B cell (primary cell): ENCODE data around the gene NT5DC3. TPM values are rescaled to one million over a fixed set of nuclear protein-coding genes. Genes with fewer than 3 reads are reported as not detected.

Experiments used
- ATAC-seq: fragments of 200-7000 bp; cut with Tn5 transposase; one replicate; pipeline ENCODE4 v1.10.0; 2021; ENCODE audit warnings: low read depth, mild to moderate bottlenecking, moderate number of reproducible peaks, moderate library complexity
- CTCF ChIA-PET: fragments of 350-600 bp; sonication (Branson Sonifier 250); formaldehyde crosslinking; loops from one replicate; lab custom pipeline; 2021; ENCODE audit warnings: antibody characterized with exemption, inconsistent platforms; lab: Charles Lee
- POLR2A ChIA-PET: fragments of 350-600 bp; sonication (Branson Sonifier 250); formaldehyde crosslinking; loops from one replicate; lab custom pipeline; 2021; ENCODE audit warnings: antibody characterized with exemption; lab: Charles Lee
- DNase-seq: peaks from one replicate; pipeline ENCODE4 v3.0.0; 2013
- H2AFZ ChIP-seq: 2 replicates; pipeline ENCODE4 v1.6.1; 2012; ENCODE audit warnings: mild to moderate bottlenecking, low read depth, low read length; ENCODE audit not compliant: insufficient read depth, poor library complexity, severe bottlenecking
- H3K27ac ChIP-seq, 2 donors: 1 replicate in 1 of 2; 2 replicates in 1 of 2; pipeline ENCODE4 v1.5.1; 2012 to 2013; ENCODE audit warnings: low read length in 2 of 2, mild to moderate bottlenecking in 2 of 2, moderate library complexity in 1 of 2
- H3K27me3 ChIP-seq, 4 experiments: fragments of 200-600 bp in 1 of 4; sonication (generic) in 1 of 4; replicated peaks in 1 of 4; 1 replicate in 2 of 4; 2 replicates in 2 of 4; pipeline versions ENCODE4 v1.6.1 to v1.7.0; 2013 to 2016; ENCODE audit warnings: low read length in 3 of 4, mild to moderate bottlenecking in 2 of 4, mixed read lengths in 1 of 4, moderate library complexity in 1 of 4; ENCODE audit not compliant: insufficient read depth in 4 of 4, control insufficient read depth in 3 of 4; ENCODE audit errors: control extremely low read depth in 1 of 4
- H3K36me3 ChIP-seq, 2 experiments: replicated peaks in 1 of 2; 1 replicate in 1 of 2; 2 replicates in 1 of 2; pipeline versions ENCODE4 v1.6.1 to v1.7.1; 2013; ENCODE audit warnings: low read length in 1 of 2; ENCODE audit not compliant: insufficient read depth in 2 of 2, control insufficient read depth in 1 of 2; ENCODE audit errors: control extremely low read depth in 1 of 2, extremely low read depth in 1 of 2
- H3K4me1 ChIP-seq, 2 donors: fragments of 200-600 bp in 1 of 2; sonication (generic) in 1 of 2; 1 replicate in 1 of 2; 2 replicates in 1 of 2; pipeline versions ENCODE4 v1.5.1 to v1.6.1; 2013 to 2017; ENCODE audit warnings: low read length in 2 of 2; ENCODE audit not compliant: control insufficient read depth in 2 of 2, insufficient read depth in 2 of 2
- H3K4me2 ChIP-seq: replicated peaks from 2 replicates; pipeline ENCODE3; 2012; ENCODE audit warnings: mild to moderate bottlenecking, low read depth, low read length; ENCODE audit not compliant: poor library complexity, severe bottlenecking
- H3K4me3 ChIP-seq, 5 experiments: fragments of 200-600 bp in 1 of 5; sonication (generic) in 1 of 5; 1 replicate in 3 of 5; 2 replicates in 2 of 5; pipeline versions ENCODE4 v1.5.1 to v1.7.0; 2011 to 2016; ENCODE audit warnings: low read length in 4 of 5, mild to moderate bottlenecking in 4 of 5, low read depth in 2 of 5, control low read depth in 1 of 5, moderate library complexity in 1 of 5; ENCODE audit not compliant: insufficient read depth in 1 of 5; ENCODE audit errors: control extremely low read depth in 1 of 5, extremely low read depth in 1 of 5
- H3K79me2 ChIP-seq: fragments of 200-600 bp; sonication (generic); one replicate; pipeline ENCODE4 v1.6.0; 2016; ENCODE audit warnings: low read length; ENCODE audit not compliant: control insufficient read depth, insufficient read depth
- H3K9ac ChIP-seq: fragments of 200-600 bp; sonication (generic); 2 replicates; pipeline ENCODE4 v1.6.1; 2017; ENCODE audit warnings: mild to moderate bottlenecking, low read length, moderate library complexity
- H3K9me3 ChIP-seq, 3 donors: one replicate each; pipeline versions ENCODE4 v1.6.1 to v1.7.1; 2013; ENCODE audit warnings: low read length in 2 of 3; ENCODE audit not compliant: control insufficient read depth in 2 of 3, insufficient read depth in 1 of 3; ENCODE audit errors: control extremely low read depth in 1 of 3
- H4K20me1 ChIP-seq: 2 replicates; pipeline ENCODE4 v1.6.0; 2012; ENCODE audit warnings: mild to moderate bottlenecking, low read length; ENCODE audit not compliant: insufficient read depth, control insufficient read depth, poor library complexity, severe bottlenecking
- H3K27ac Mint-ChIP-seq: one replicate; pipeline ENCODE4 v1.8.0; 2021; ENCODE audit warnings: mixed read lengths
- H3K27me3 Mint-ChIP-seq: one replicate; pipeline ENCODE4 v1.8.0; 2021; ENCODE audit warnings: mixed read lengths
- H3K4me1 Mint-ChIP-seq: one replicate; pipeline ENCODE4 v1.8.0; 2021; ENCODE audit warnings: mixed read lengths
- H3K4me3 Mint-ChIP-seq: one replicate; pipeline ENCODE4 v1.8.0; 2021; ENCODE audit warnings: mixed read lengths
- H3K9me3 Mint-ChIP-seq: one replicate; pipeline ENCODE4 v1.8.0; 2022; ENCODE audit warnings: mixed read lengths; ENCODE audit not compliant: insufficient read depth
- EZH2 ChIP-seq: IDR thresholded peaks from 2 replicates; pipeline ENCODE4 v1.6.1; 2012; ENCODE audit warnings: borderline replicate concordance, low read depth, mild to moderate bottlenecking, moderate library complexity, low read length; ENCODE audit not compliant: insufficient read depth, poor library complexity, severe bottlenecking
- WGBS: methylation state at CpG from one replicate; pipeline ENCODE4 v1.1.5; 2013; ENCODE audit warnings: missing lambda C conversion rate; ENCODE audit not compliant: insufficient coverage; 5-methylcytosine and 5-hydroxymethylcytosine counted together
- intact Hi-C: fragments of 100-400 bp; cut with micrococcal nuclease; formaldehyde crosslinking; loops from one replicate; pipeline ENCODE4 v1.10.0; 2022
- polyA minus RNA-seq: library from RNA; depleted of rRNA, polyadenylated mRNA; stranded (reverse); fragments of >200 nt; gene quantifications from 2 replicates; pipeline ENCODE4 v1.2.3, GENCODE V29; 2012
- polyA plus RNA-seq: library from polyadenylated mRNA; depleted of rRNA; stranded (reverse); fragments of >200 nt; gene quantifications from 2 replicates; pipeline ENCODE4 v1.2.3, GENCODE V29; 2012
- total RNA-seq, 2 donors: library from RNA; stranded (reverse); fragments of 120-200 nt in 1 of 2; gene quantifications; 1 replicate in 1 of 2; 2 replicates in 1 of 2; pipeline versions ENCODE4 v1.2.3 to v1.2.4, GENCODE V29; 2013 to 2022
- TF ChIP-seq, protein P1 (sequence below): fragments of 200-600 bp; IDR thresholded peaks from one replicate; pipeline ENCODE4 v1.8.0; 2022; ENCODE audit warnings: antibody characterized with exemption, mild to moderate bottlenecking

Gene NT5DC3
- total RNA-seq (10.6 and 14.7 TPM in 2 replicates), polyA plus RNA-seq (3.1 and 4.4 TPM in 2 replicates), polyA minus RNA-seq (3.2 and 4.8 TPM in 2 replicates)
- total RNA-seq (2013): 4.5 TPM

DNA sequence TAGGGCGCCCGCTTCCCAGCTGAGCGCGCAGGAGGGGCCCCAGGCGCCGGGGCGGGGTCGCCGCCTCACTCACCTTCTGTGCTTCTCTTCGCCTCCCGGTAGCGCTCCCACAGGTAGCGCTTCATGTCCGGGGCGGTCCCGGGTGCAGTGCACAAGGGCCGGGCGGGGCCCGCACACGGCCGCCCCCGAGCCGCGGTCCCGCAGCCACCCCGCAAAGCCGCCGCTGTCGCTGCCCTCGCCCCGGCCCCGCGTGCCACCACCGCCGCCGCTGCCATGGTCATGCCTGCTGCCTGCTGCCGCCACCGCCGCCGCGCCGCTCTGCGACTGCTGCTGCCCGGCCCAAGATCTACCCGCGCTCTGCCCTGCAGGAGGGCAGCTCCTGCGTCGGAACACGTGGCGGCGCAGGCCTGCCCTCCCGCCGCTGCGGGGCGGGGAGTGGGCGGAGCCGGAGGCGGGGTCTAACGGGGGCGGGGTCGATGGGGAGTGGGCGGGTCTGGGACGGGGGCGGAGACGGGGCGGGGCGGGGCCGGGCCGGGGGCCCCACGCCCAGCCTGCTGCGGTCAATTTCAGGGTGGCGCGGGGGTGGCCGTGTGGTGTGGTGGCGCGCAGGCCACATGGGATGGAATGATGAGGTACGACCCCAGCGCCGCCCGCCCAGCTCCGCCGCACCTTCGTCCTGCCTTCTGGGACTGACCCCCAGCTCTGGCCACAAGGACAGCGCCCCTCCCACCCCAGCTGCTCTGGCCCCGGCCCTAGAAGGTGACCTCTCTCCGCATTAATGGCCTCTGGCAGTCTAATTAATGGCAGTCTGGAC lies at the start of gene NT5DC3:
Gene NT5DC3 (minus strand): TSS at position 359 of the 814 bp plus-strand sequence. CDS start 78 bp downstream, at position 281.
- peak within 1 kb of the TSS; percentile 99 for H3K4me2 ChIP-seq
- no peaks in the 10 kb centered on the region for H3K36me3 ChIP-seq
- no peaks in the 10 kb centered on the region for H3K9me3 Mint-ChIP-seq
- DNase-seq (peak; percentile 92), ATAC-seq (peak; percentile 91)
- peaks cover 8% of the 10 kb centered on the region for H3K79me2 ChIP-seq
- peaks cover 27% of the 10 kb centered on the region for H3K4me1 Mint-ChIP-seq
- WGBS: under 1% methylated on average over 68 of the region's 86 CpGs
- H3K27me3 Mint-ChIP-seq: no peaks in the 10 kb centered on the region
- TF ChIP-seq, protein P1, sequence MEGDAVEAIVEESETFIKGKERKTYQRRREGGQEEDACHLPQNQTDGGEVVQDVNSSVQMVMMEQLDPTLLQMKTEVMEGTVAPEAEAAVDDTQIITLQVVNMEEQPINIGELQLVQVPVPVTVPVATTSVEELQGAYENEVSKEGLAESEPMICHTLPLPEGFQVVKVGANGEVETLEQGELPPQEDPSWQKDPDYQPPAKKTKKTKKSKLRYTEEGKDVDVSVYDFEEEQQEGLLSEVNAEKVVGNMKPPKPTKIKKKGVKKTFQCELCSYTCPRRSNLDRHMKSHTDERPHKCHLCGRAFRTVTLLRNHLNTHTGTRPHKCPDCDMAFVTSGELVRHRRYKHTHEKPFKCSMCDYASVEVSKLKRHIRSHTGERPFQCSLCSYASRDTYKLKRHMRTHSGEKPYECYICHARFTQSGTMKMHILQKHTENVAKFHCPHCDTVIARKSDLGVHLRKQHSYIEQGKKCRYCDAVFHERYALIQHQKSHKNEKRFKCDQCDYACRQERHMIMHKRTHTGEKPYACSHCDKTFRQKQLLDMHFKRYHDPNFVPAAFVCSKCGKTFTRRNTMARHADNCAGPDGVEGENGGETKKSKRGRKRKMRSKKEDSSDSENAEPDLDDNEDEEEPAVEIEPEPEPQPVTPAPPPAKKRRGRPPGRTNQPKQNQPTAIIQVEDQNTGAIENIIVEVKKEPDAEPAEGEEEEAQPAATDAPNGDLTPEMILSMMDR: no peak
- H4K20me1 ChIP-seq: peaks cover 8% of the 10 kb centered on the region
- ChIA-PET POLR2A (interaction anchor here (0.6 to 1.4 kb wide), 7 partner anchors 9 to 422 kb away, joined by 3 to 8 read pairs (median 4); no protein-coding TSS in a partner anchor), CTCF (interaction anchor here (0.5 to 2.3 kb wide), 4 partner anchors 9 to 269 kb away, joined by 3 to 8 read pairs (median 4); no protein-coding TSS in a partner anchor)
- intact Hi-C loops: loop anchor here (1.0 to 5.0 kb wide), 7 partner anchors 9 to 1266 kb away; partner anchors contain the start of genes EID3, HCFC2, HSP90B1 and NFYB
- peaks cover 14 to 22% of the 10 kb centered on the region in 2 donors for H3K4me1 ChIP-seq
- peak within 1 kb of the TSS; percentile 88 for H3K27ac Mint-ChIP-seq
- H2AFZ ChIP-seq: peak within 1 kb of the TSS; percentile 94
- peak within 1 kb of the TSS; percentile 84 for H3K9ac ChIP-seq
- peak within 1 kb of the TSS; percentile 89 for H3K4me3 Mint-ChIP-seq
- H3K4me3 ChIP-seq: peak within 1 kb of the TSS in 4 of 5 experiments; percentile 50 to 86 (median 76)
- H3K9me3 ChIP-seq: no peaks in the 10 kb centered on the region
- no peaks in the 10 kb centered on the region for H3K27me3 ChIP-seq
- H3K27ac ChIP-seq: no peak within 1 kb of the TSS

DNA sequence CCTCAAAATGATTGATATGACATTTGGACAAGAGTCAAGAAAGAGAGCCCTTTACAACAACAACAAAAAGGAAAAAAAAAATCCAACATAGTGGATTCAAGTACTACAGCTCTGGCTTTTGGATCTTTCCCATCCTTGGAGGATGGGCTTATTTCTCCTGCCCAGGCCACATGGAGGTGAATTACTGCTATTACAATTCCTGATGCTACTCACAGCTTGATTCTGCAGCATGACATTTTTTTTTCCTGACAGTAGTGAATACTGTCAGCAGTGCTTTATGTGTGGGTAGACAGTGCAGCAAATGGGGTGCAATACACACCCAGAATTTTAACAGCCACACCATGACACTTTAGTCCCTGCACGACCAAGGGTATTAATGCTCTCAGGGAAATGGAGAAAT lies 46.7 kb upstream of the NT5DC3 start:
- H3K27ac Mint-ChIP-seq: no peak overlapping the region
- no CpG with 5 or more reads among the region's 1 CpG for WGBS
- ChIA-PET CTCF (interaction anchor here (1.1 to 3.8 kb wide), 3 partner anchors 10 to 221 kb away, joined by 3 to 17 read pairs (median 5); no protein-coding TSS in a partner anchor), POLR2A (interaction anchor here (1.2 kb wide), 1 partner anchor 42 kb away, joined by 4 read pairs; no protein-coding TSS in a partner anchor)
- no peaks in the 10 kb centered on the region for H4K20me1 ChIP-seq
- H3K4me3 ChIP-seq: no peak overlapping the region
- H3K27me3 ChIP-seq: no peaks in the 10 kb centered on the region
- no peaks in the 10 kb centered on the region for H3K36me3 ChIP-seq
- H3K9me3 Mint-ChIP-seq: no peaks in the 10 kb centered on the region
- no peak overlapping the region for H3K4me2 ChIP-seq
- DNase-seq: no peak
- H3K4me1 ChIP-seq: no peaks in the 10 kb centered on the region
- no peaks in the 10 kb centered on the region for H3K9me3 ChIP-seq
- no peak for ATAC-seq
- no peak overlapping the region for H3K4me3 Mint-ChIP-seq
- H3K27ac ChIP-seq: no peak overlapping the region
- TF ChIP-seq, protein P1: no peak
- TF ChIP-seq EZH2: no peak
- no peaks in the 10 kb centered on the region for H3K27me3 Mint-ChIP-seq
- intact Hi-C loops: no loop called here
- H3K79me2 ChIP-seq: no peaks in the 10 kb centered on the region
- H2AFZ ChIP-seq: no peak overlapping the region
- H3K9ac ChIP-seq: no peak overlapping the region
- peaks cover 4% of the 10 kb centered on the region for H3K4me1 Mint-ChIP-seq
